Fibroblast of the aortic adventitia (primary cell): ENCODE measurements around the gene ENG. TPM values are rescaled to one million over a fixed set of nuclear protein-coding genes. Genes with fewer than 3 reads are reported as not detected.

ENCODE experiments used
- DNase-seq: peaks from one replicate; pipeline ENCODE4 v3.0.0-alpha.2; 2010; ENCODE audit warnings: low read depth
- H3K4me3 ChIP-seq: 2 replicates; pipeline ENCODE4 v1.5.1; 2011; ENCODE audit warnings: low read depth, mild to moderate bottlenecking, control low read depth, low read length, moderate library complexity
- total RNA-seq: library from RNA; depleted of rRNA; stranded (reverse); fragments of >200 nt; gene quantifications from 2 replicates; pipeline ENCODE4 v1.2.3, GENCODE V29; 2012; ENCODE audit warnings: low replicate concordance
- TF ChIP-seq, protein P1 (sequence below): IDR thresholded peaks from 2 replicates; pipeline ENCODE4 v1.5.1; 2011; ENCODE audit warnings: mild to moderate bottlenecking, low read length, control low read depth, inconsistent platforms; ENCODE audit not compliant: insufficient read depth

Gene ENG
- total RNA-seq, 1 donor, result 62.0 TPM

DNA sequence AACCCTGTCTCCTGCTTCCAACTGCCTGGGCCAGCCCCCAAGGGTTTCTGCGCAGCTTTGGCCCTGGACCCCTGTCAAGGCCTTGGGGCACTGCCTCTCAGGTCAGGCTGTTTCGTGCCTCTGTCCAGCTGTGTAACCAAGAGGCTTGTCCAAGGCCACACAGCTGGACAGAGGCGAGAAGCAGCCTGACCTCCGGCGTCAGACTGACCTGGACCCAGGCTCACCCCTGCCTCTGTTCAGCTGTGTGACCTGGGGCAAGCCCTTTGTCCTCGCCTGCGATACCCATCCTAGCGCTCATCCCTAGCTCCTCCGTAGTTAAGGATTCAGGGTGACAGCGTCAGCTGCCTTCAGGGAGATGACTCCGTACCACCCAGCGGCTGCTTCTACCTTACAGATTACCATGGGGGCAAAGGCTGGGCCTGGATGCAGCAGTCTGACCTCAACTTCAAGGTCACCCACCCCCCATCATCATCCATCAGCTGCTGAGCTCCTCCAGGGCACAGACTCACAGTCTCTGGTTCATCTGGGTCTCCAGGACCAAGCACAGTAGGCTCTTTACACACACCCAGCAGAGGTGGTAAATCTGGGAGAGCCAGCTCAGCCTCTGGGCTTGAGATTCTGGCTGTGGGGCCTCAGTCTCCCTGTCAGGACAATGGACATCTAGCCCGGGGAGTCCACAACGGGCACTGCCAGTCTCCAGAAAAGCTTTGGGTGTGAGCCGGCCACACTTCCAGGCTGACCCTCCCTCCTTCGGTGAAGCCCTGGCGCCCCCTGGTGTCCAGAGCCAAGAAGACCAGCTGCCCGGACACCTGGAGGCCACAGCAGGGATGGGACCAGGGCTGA, 15.1 kb upstream of the ENG start:
- TF ChIP-seq, protein P1, sequence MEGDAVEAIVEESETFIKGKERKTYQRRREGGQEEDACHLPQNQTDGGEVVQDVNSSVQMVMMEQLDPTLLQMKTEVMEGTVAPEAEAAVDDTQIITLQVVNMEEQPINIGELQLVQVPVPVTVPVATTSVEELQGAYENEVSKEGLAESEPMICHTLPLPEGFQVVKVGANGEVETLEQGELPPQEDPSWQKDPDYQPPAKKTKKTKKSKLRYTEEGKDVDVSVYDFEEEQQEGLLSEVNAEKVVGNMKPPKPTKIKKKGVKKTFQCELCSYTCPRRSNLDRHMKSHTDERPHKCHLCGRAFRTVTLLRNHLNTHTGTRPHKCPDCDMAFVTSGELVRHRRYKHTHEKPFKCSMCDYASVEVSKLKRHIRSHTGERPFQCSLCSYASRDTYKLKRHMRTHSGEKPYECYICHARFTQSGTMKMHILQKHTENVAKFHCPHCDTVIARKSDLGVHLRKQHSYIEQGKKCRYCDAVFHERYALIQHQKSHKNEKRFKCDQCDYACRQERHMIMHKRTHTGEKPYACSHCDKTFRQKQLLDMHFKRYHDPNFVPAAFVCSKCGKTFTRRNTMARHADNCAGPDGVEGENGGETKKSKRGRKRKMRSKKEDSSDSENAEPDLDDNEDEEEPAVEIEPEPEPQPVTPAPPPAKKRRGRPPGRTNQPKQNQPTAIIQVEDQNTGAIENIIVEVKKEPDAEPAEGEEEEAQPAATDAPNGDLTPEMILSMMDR, result peak; percentile 94
- DNase-seq, result peak; percentile 78

DNA sequence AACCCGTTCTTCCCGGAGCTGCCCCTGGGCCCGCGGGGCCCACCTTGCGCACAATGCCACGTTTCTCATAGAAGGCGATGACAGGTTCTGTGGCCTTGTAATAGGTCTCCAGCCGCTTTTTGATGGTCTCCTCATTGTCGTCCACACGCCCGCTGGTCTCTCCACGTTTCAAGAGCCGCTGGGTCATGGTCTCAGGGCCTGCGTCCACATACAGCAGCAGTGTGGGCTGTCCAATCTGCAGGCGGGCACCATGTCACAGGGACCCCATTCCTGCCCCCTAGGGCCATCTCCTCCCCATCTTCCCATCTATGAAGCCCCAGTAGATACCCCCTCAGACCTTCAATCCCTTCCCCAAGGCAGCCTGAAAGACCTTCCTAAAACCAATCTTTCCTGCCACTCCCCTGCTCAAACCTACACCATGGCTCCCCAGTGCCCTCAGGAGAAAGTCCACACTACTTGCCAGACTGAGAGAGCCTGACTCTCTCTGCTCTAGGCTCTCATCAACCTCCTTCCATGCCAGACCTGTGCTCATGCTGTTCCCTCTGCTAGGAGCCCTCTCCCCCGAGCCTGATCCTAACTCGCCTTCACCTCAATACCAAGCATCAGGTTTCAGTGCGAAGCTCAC, 13.9 kb upstream of the ENG start:
- TF ChIP-seq, protein P1, result no peak
- no peak for DNase-seq
- H3K4me3 ChIP-seq, result no peak overlapping the region

More for the DNA sequence above, 15.1 kb upstream of the ENG start:
- no peak overlapping the region for H3K4me3 ChIP-seq

DNA sequence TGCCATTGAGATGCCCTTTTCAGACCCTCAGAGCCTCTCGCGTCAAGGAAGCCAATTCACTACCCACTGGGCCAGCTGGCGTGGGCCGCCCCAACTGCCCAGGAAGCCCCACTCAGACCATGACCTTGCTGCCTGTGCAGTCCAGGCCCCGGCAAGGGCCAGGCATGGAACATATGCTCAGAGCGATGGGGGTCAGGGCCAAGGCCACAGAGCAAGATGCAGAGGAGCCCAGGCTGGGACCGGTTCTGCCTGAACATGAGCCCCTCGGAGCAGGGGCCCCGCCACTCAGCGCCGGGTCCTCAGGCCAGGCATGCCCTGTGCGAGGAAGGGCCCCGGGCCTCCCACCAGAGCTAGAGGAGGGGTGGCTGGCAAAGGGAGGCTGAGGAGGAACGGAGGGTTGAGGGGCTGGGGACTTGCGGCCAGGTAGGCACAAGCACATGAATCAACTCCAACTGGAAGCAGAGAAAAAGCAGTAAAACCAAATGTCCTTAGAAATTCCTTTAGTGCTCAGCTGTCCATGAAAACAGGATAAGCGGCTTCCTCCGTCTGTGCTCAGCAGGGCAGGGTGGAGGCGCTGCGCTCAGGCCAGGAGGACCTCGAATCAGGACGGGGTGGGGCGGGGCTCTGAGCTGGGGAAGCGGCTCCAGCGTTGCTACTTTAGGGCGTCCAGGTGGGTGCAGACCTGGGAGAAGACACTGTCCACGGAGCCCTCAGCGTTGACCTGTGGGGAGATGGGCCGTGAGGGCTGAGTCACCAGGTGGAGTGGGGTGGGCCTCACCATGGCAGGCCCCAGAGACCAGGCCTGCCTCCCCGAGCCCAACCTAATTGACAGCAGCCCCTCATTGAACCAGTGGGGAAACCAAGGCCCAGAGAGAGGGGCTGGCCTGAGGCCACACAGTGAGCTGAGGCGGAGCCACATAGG, 13.2 kb upstream of the ENG start:
- no peak overlapping the region for H3K4me3 ChIP-seq
- DNase-seq, result no peak
- TF ChIP-seq, protein P1, result no peak

DNA sequence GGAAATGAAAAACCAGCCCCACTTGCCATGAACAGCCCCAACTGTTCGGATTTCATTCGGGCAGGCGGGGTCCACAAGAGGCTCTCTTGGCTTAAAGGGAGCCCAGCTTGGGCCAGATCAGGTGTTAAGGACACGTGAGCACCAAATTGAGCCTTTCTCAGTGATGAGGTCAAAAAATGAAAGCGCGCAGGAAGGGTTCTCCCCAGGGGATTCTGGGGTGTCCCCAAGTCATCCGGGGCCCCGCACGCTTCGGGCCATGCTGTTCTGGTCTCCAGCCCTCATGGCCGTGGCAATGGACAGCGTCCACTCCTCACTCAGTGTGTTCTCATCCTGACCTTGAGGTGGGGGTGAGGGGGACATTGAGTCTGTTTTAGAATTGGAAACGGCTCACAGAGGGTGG, 12.1 kb upstream of the ENG start:
- no peak for DNase-seq
- H3K4me3 ChIP-seq, result no peak overlapping the region
- TF ChIP-seq, protein P1, result no peak

DNA sequence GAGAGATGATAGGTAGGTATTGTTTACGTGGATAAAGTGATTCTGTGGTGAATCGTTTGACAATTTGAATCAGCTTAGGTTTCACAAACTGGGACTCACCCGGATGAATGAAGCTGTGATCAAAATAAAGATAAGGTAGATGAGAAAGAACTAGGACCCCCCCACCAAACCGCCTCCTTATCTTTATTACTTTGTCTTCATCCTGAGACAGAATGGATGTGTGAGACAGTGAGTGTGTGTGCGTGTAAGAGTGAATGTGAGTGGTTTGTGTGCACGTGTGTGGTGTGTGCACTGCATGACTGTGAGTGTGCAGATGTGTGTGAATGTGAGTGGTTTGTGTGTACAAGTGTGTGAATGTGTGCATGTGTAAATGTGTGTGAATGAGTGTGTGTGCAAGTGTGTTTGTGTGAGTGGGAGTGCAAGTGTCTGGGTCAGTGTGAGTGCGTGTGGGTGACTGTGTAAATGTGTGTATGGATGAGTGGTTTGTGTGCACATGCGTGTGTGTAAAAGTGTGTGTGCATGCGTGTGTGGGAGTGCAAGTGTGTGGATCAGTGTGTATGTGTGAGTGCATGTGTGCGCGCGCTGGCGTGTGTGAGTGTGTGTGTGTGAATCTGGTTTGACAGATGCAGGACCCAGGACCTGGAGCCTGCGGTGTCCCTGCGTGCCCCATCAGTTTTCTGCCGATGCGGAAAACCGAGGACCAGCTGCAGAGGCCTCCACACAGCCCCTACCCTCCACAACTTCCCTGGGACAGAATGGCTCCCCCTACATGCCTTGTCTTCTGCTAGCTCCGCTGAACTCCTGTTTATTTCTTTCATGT, 11.4 kb upstream of the ENG start:
- no peak for DNase-seq
- no peak overlapping the region for H3K4me3 ChIP-seq
- TF ChIP-seq, protein P1, result no peak

DNA sequence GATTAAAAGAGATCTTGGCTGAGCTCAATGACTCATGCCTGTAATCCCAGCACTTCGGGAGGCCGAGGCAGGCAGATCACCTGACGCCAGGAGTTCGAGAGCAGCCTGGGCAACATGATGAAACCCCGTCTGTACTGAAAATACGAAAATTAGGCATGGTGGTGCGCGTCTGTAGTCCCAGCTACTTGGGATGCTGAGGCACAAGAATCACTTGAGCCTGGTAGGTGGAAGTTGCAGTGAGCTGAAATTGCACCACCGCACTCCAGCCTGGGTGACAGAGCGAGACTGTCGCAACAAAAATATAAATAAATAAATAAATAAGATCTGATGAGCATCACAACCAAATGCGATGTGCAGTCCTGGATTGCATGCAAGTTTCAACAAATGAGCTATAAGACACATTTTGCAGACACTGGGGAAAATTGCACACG, 8.7 kb upstream of the ENG start:
- TF ChIP-seq, protein P1, result no peak
- DNase-seq, result no peak

More for the DNA sequence above, 8.7 kb upstream of the ENG start:
- no peak overlapping the region for H3K4me3 ChIP-seq
